Measurements from ENCODE around the gene RAPH1.

Gene RAPH1

DNA sequence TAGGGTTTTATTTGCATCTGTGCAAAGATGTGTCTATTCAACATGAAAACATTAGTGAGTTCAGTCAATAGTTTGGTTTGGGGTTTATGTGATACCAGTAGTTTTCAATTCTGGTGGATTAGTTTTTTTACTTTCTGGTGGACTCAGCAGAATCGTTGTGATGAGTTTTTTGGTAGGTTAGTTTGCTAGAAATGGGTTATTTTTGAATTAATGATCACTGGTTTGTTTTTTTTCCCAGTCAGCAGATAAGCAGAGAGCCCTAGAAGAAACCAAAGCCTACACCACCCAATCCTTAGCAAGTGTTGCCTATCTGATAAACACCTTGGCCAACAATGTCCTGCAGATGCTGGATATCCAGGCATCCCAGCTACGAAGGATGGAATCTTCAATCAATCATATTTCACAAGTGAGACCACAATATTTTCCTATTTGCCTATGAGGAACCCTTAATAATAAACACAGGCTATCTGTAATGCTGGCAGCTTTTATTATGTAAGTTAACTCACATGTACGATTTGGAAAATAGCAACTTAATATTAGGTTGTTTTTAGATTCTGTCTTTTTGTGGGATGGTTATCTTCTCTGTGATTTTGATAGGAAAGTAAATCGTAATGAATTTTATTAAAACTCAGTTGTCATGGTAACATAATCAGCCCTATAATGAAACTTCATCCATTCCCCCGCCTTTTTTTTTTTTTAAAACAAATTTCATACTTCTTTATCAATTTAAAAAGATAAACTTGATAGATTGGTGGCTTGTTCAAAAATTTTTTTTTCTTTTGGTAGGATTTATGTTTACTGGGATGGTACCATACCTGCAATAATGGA is 168.2 kb downstream of the RAPH1 start:
- TF ChIP-seq, protein P1, sequence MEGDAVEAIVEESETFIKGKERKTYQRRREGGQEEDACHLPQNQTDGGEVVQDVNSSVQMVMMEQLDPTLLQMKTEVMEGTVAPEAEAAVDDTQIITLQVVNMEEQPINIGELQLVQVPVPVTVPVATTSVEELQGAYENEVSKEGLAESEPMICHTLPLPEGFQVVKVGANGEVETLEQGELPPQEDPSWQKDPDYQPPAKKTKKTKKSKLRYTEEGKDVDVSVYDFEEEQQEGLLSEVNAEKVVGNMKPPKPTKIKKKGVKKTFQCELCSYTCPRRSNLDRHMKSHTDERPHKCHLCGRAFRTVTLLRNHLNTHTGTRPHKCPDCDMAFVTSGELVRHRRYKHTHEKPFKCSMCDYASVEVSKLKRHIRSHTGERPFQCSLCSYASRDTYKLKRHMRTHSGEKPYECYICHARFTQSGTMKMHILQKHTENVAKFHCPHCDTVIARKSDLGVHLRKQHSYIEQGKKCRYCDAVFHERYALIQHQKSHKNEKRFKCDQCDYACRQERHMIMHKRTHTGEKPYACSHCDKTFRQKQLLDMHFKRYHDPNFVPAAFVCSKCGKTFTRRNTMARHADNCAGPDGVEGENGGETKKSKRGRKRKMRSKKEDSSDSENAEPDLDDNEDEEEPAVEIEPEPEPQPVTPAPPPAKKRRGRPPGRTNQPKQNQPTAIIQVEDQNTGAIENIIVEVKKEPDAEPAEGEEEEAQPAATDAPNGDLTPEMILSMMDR (conservative IDR thresholded peaks at IDR 0.05; ENCODE audit: low read depth) = no peak
- H3K27ac ChIP-seq = no peak overlapping the region
- DNase-seq (ENCODE audit: low spot score) = no peak
- POLR2A ChIA-PET (ENCODE audit: low non-redundant PET) = no interaction called here
- CTCF ChIA-PET = no interaction called here

DNA sequence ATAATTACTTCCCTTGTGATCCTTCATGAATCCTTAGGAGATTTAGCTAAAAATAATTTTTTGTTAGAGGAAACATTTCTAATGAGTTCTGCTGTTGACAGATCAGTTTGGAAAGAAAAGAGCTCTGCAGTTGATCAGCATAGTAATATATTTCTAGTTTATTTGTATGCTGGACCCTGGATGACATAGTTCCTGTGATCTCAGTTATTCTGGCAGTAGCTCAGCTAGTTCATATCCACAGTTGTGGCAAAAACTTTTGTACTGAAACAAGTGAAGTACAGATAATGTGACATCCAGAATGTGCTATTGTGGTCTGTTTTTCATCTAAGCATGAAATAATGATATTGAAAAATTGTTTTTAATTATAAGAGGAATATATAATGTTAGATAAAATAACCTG is 173.2 kb downstream of the RAPH1 start:
- POLR2A ChIA-PET (ENCODE audit: low non-redundant PET) = no interaction called here
- no peak overlapping the region for H3K27ac ChIP-seq

DNA sequence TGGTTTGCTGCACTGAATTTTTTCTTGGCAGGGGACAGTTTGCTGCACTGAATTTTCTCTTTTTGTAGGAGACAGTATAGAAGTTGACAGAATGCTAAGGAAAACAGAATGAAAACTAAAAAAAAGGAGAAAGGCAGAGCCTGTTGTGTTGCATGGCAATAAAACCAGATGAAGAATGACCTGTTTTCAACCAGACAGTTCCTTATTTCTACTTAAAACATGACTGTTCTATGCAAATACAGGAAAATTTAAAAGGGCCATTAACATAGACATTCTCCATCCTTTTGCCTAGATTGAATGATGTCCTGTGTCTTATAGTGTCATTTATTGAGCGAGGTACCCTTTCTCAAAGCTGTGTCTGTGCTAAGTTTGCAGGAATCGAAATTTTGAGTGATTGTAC is 173.6 kb downstream of the RAPH1 start:
- no peak for DNase-seq (ENCODE audit: low spot score)
- CTCF ChIA-PET = no interaction called here
- POLR2A ChIA-PET (ENCODE audit: low non-redundant PET) = no interaction called here
- TF ChIP-seq, protein P1 (conservative IDR thresholded peaks at IDR 0.05; ENCODE audit: low read depth) = no peak
- no peak overlapping the region for H3K27ac ChIP-seq

More for the DNA sequence above, 173.2 kb downstream of the RAPH1 start:
- TF ChIP-seq, protein P1 (conservative IDR thresholded peaks at IDR 0.05; ENCODE audit: low read depth) = no peak
- CTCF ChIA-PET = no interaction called here
- no peak for DNase-seq (ENCODE audit: low spot score)

DNA sequence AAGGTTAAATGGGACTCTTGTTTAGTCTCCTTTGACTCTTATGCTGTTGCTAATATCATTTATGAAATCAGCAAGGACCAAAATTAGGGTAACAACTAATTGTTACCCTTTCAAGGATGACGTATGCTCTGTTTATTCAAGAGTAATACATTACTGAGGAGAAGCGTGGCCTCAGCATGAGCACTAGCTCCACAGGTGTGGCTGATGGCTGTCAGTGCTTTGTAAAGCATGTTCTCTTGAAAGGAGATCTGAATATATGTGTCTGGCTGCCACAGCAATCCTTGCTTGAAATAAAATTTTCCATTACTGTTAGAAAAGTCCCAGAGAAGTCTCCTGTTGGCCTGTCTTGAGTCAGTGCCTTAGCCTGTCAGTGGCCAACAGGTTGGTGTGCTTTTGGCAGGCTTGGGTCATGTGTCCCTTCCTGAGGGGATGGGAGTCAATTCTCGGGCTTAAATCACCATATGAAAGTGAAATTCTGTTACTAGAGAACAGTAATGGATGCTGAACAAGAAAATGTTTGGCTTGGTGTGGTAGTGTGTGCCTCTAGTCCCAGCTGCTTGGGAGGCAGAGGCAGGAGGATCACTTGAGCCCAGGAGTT is 174.2 kb downstream of the RAPH1 start:
- DNase-seq (ENCODE audit: low spot score) = no peak
- TF ChIP-seq, protein P1 (conservative IDR thresholded peaks at IDR 0.05; ENCODE audit: low read depth) = no peak
- H3K27ac ChIP-seq = no peak overlapping the region
- ChIA-PET POLR2A (ENCODE audit: low non-redundant PET) (no interaction called here), CTCF (no interaction called here)

DNA sequence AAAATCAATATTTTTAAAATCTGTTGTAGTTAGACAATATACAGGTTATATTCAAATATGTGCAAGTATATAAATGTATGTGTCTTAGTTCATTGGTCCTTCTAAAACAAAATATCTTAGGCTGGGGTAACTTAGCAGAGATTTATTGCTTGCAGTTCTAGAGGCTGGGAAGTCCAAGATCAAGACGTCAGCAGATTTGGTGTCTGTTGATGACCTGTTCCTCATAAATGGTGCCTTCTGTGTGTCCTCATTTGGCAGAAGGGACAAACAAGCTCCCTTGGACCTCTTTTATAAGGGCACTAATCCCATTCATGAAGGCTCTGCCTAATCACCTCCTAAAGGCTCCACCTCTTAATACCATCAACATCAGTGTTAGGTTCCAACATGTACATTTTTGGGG is 175.7 kb downstream of the RAPH1 start:
- CTCF ChIA-PET = no interaction called here
- TF ChIP-seq, protein P1 (conservative IDR thresholded peaks at IDR 0.05; ENCODE audit: low read depth) = no peak
- POLR2A ChIA-PET (ENCODE audit: low non-redundant PET) = no interaction called here
- H3K27ac ChIP-seq = no peak overlapping the region
- DNase-seq (ENCODE audit: low spot score) = no peak

DNA sequence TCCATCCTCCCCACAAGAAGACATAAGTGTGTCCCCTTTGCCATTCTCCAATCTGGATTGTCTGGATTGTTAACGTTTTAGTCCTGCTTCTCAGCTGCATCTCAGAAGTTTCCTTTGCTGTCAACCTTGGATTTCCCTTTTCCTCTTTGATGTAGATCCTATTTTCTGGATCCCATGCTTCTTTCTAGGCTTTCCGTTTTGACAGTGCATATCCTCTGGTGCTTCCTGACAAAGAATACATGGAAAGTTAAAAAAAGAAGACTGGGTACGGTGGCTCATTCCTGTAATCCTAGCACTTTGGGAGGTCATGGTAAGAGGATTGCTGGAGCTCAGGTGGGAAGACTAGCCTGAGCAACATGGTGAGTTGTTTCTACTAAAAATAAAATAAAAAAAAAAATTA is 180.1 kb downstream of the RAPH1 start:
- no peak for DNase-seq (ENCODE audit: low spot score)
- H3K27ac ChIP-seq = no peak overlapping the region
- POLR2A ChIA-PET (ENCODE audit: low non-redundant PET) = no interaction called here
- CTCF ChIA-PET = interaction anchor here (0.6 kb wide), 1 partner anchor 554 kb away, joined by 3 read pairs; no protein-coding TSS in a partner anchor
- TF ChIP-seq, protein P1 (conservative IDR thresholded peaks at IDR 0.05; ENCODE audit: low read depth) = no peak

All from RWPE1 (cell line).